HUES64 (cell line): Measurements from ENCODE around the gene COL25A1.

Experiments used
- H3K27ac ChIP-seq: 2 replicates; pipeline ENCODE4 v1.7.0; 2013; ENCODE audit warnings: low read depth, low read length, inconsistent platforms
- H3K27me3 ChIP-seq: 2 replicates; pipeline ENCODE4 v1.6.1; 2013; ENCODE audit warnings: mild to moderate bottlenecking, low read length; ENCODE audit not compliant: insufficient read depth
- H3K36me3 ChIP-seq: 2 replicates; pipeline ENCODE4 v1.6.1; 2013; ENCODE audit warnings: mild to moderate bottlenecking, low read length; ENCODE audit not compliant: insufficient read depth
- H3K4me1 ChIP-seq: 2 replicates; pipeline ENCODE4 v1.6.1; 2013; ENCODE audit warnings: mild to moderate bottlenecking, low read length, moderate library complexity; ENCODE audit not compliant: insufficient read depth
- H3K4me3 ChIP-seq: 2 replicates; pipeline ENCODE4 v1.5.1; 2013; ENCODE audit warnings: mild to moderate bottlenecking, low read length, moderate library complexity
- H3K9ac ChIP-seq: 2 replicates; pipeline ENCODE4 v1.6.1; 2013; ENCODE audit warnings: mild to moderate bottlenecking, low read depth, low read length
- H3K9me3 ChIP-seq: 2 replicates; pipeline ENCODE4 v1.6.1; 2013; ENCODE audit warnings: low read depth, low read length; ENCODE audit not compliant: insufficient read depth
- WGBS: fragments of 150-250, 120-280 bp; methylation state at CpG from one replicate; pipeline ENCODE4 v1.1.7; 2013; ENCODE audit warnings: missing lambda C conversion rate; 5-methylcytosine and 5-hydroxymethylcytosine counted together

Gene COL25A1

DNA sequence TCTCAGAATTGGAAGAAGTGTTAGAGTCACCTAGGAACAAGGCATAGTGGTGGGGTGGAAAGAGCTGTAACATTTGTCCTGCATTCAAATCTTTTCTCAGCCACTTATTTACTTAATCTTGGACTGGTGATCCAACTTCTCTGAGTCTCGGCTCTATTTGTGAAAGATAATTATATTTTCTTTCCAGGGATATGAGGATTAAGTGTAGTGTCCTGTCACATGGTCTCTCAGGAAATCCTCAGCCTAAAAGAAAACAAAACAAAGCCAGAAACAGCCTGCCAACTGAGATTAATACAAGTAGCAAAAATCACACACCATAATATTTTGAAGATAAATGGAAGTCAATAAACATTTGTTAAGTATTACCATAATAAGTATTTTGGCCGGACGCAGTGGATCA lies 506.3 kb downstream of the COL25A1 start:
- Histone ChIP-seq H3K4me1 (no peaks in the 10 kb centered on the region), H3K27me3 (no peaks in the 10 kb centered on the region), H3K36me3 (no peaks in the 10 kb centered on the region), H3K9me3 (no peaks in the 10 kb centered on the region), H3K4me3 (no peak overlapping the region), H3K27ac (no peak overlapping the region), H3K9ac (no peak overlapping the region)
- 100% methylated on average over 2 of the region's 3 CpGs for WGBS

GRCh38 chr4:108795733-108796132 lies 506.7 kb downstream of the COL25A1 start:
- no peak overlapping the region for H3K4me3 ChIP-seq
- H3K9ac ChIP-seq: no peak overlapping the region
- no peaks in the 10 kb centered on the region for H3K27me3 ChIP-seq

GRCh38 chr4:108794136-108794535 lies 508.3 kb downstream of the COL25A1 start:
- 100% methylated on average over 1 of the region's 1 CpG for WGBS
- H3K27me3 ChIP-seq: no peaks in the 10 kb centered on the region

More at GRCh38 chr4:108795733-108796132, 506.7 kb downstream of the COL25A1 start:
- Histone ChIP-seq H3K9me3 (no peaks in the 10 kb centered on the region), H3K27ac (no peak overlapping the region), H3K4me1 (no peaks in the 10 kb centered on the region), H3K36me3 (no peaks in the 10 kb centered on the region)

DNA sequence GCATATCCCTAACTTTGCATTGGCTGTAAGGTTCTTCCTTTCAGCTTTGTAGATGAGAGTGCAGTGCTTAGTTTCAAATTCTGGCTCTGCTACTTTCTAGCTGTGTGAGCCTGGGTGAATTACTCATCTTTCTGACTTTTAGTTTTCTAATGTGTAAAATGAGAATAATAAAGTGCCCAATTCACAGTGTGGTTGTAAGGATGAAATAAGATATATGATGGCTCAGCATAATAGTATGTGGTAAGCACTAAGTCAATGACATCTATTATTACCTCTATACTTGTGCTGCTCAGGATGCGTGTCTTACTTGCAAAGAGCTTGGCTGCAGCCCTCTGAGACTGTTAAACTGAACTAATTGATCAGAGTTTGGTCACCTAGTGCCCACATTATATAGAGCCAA lies 509.0 kb downstream of the COL25A1 start:
- WGBS: 97% methylated on average over 1 of the region's 1 CpG
- Histone ChIP-seq H3K9ac (no peak overlapping the region), H3K9me3 (no peaks in the 10 kb centered on the region), H3K36me3 (no peaks in the 10 kb centered on the region), H3K4me1 (no peaks in the 10 kb centered on the region), H3K4me3 (no peak overlapping the region), H3K27ac (no peak overlapping the region), H3K27me3 (no peaks in the 10 kb centered on the region)

More at GRCh38 chr4:108794136-108794535, 508.3 kb downstream of the COL25A1 start:
- no peak overlapping the region for H3K9ac ChIP-seq
- H3K9me3 ChIP-seq: no peaks in the 10 kb centered on the region
- no peaks in the 10 kb centered on the region for H3K4me1 ChIP-seq
- no peak overlapping the region for H3K4me3 ChIP-seq
- no peaks in the 10 kb centered on the region for H3K36me3 ChIP-seq
- H3K27ac ChIP-seq: no peak overlapping the region

GRCh38 chr4:108788731-108789130 lies 513.7 kb downstream of the COL25A1 start:
- H3K36me3 ChIP-seq: no peaks in the 10 kb centered on the region
- no peaks in the 10 kb centered on the region for H3K4me1 ChIP-seq
- H3K9ac ChIP-seq: no peak overlapping the region
- H3K27ac ChIP-seq: no peak overlapping the region
- H3K9me3 ChIP-seq: no peaks in the 10 kb centered on the region
- 97% methylated on average over 9 of the region's 9 CpGs for WGBS
- no peaks in the 10 kb centered on the region for H3K27me3 ChIP-seq
- no peak overlapping the region for H3K4me3 ChIP-seq

DNA sequence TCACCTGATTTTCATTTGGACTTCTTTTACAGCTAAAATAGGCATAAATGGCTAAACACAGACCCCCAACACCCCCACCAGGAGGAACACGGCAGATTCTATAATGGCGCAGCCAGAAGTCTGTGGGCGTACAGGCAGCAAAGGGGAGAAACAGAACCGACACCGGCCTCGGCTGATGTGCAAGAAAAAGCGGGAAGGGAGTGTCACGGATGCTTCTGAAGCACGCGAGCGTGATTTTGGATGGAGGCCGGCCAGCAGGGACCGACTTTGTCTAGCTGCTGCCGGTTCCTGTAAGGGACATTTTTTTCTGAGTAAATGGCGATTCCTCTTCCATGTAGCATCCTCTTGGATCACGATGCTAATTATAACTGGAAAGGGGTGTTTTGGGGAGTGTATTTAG lies 514.7 kb downstream of the COL25A1 start:
- Histone ChIP-seq H3K27ac (no peak overlapping the region), H3K9ac (no peak overlapping the region)
- WGBS: 96% methylated on average over 16 of the region's 16 CpGs

GRCh38 chr4:108787106-108787505 lies 515.4 kb downstream of the COL25A1 start:
- no peaks in the 10 kb centered on the region for H3K9me3 ChIP-seq
- WGBS: 91% methylated on average over 14 of the region's 14 CpGs
- no peaks in the 10 kb centered on the region for H3K36me3 ChIP-seq
- H3K27ac ChIP-seq: no peak overlapping the region
- no peak overlapping the region for H3K9ac ChIP-seq
- no peaks in the 10 kb centered on the region for H3K27me3 ChIP-seq
- H3K4me3 ChIP-seq: no peak overlapping the region
- H3K4me1 ChIP-seq: no peaks in the 10 kb centered on the region

More for the DNA sequence above, 514.7 kb downstream of the COL25A1 start:
- H3K27me3 ChIP-seq: no peaks in the 10 kb centered on the region
- no peak overlapping the region for H3K4me3 ChIP-seq
- no peaks in the 10 kb centered on the region for H3K9me3 ChIP-seq
- no peaks in the 10 kb centered on the region for H3K36me3 ChIP-seq
- no peaks in the 10 kb centered on the region for H3K4me1 ChIP-seq

DNA sequence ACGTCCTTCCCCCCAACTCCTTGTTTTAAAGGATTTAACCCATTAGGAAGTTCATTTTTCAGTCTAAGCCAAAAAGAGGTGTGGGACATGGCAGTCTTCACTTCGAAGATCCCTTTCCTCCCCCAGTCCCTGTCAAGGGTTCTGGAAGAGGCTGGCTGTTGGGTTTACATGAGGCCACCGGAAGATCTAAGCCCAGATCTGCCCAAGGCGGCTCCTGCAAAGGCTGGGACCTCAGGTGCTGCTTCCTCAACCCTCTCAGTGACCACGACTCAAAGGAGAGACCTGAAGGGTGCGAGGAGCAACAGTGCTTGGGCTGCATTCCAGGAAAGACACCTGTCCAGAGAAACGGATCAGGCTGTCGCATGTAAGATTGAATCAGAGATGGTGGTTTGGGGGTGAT lies 516.1 kb downstream of the COL25A1 start:
- H3K4me3 ChIP-seq: no peak overlapping the region
- no peaks in the 10 kb centered on the region for H3K4me1 ChIP-seq
- 92% methylated on average over 8 of the region's 8 CpGs for WGBS
- H3K9ac ChIP-seq: no peak overlapping the region
- H3K27ac ChIP-seq: no peak overlapping the region
- no peaks in the 10 kb centered on the region for H3K9me3 ChIP-seq
- no peaks in the 10 kb centered on the region for H3K27me3 ChIP-seq
- no peaks in the 10 kb centered on the region for H3K36me3 ChIP-seq

- no CpG with 5 or more reads among the region's 3 CpGs for WGBS
- Histone ChIP-seq H3K9me3 (no peaks in the 10 kb centered on the region), H3K9ac (no peak overlapping the region), H3K27me3 (no peaks in the 10 kb centered on the region), H3K4me1 (no peaks in the 10 kb centered on the region), H3K4me3 (no peak overlapping the region), H3K36me3 (no peaks in the 10 kb centered on the region), H3K27ac (no peak overlapping the region)
These were observed 518.6 kb downstream of the COL25A1 start for GRCh38 chr4:108783665-108784463.

DNA sequence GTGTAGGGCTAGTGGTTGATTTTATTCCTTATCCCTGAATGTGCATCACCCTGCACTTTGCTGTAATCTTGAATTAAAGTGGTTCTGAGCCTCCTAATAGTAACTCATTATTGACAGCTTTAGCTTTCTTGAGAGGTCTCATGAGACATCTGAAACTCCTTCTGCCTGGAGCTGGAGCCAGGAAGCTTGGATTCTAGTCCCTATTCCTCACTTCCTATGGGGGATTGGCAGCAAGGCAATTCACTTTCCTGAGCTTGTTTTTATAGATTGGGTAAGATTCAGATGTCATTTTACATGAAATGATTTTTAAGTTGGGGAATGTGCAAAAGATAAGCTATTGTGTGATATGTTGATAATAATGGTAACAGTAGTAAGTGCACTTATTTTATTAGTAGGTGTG lies 522.5 kb downstream of the COL25A1 start:
- no peaks in the 10 kb centered on the region for H3K36me3 ChIP-seq
- H3K9ac ChIP-seq: no peak overlapping the region
- no peaks in the 10 kb centered on the region for H3K4me1 ChIP-seq
- no peak overlapping the region for H3K27ac ChIP-seq
- no peak overlapping the region for H3K4me3 ChIP-seq
- H3K9me3 ChIP-seq: no peaks in the 10 kb centered on the region
- H3K27me3 ChIP-seq: no peaks in the 10 kb centered on the region

DNA sequence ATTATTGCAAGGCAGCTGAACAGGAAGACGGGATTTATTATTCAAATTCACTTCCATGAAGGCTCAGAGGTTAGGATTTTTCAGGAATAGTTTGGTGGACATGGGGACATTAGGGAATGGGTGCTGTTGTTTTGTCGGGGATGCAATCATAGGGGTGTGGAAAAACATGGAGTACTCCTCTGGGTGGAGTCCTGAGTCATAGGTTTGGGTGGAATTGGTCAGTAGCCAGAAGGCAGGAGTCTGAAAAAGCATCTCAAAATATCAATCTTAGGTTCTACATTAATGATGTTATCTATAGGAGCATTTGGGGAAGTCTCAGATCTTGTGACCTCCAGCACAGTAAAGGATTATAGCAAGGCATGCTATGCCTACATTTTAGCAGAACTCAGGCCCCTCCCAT lies 525.1 kb downstream of the COL25A1 start:
- no peaks in the 10 kb centered on the region for H3K9me3 ChIP-seq
- no peak overlapping the region for H3K9ac ChIP-seq
- WGBS: 94% methylated on average over 2 of the region's 2 CpGs
- no peaks in the 10 kb centered on the region for H3K27me3 ChIP-seq
- H3K4me1 ChIP-seq: no peaks in the 10 kb centered on the region
- H3K4me3 ChIP-seq: no peak overlapping the region
- no peak overlapping the region for H3K27ac ChIP-seq
- H3K36me3 ChIP-seq: no peaks in the 10 kb centered on the region

- Histone ChIP-seq H3K27ac (no peak overlapping the region), H3K27me3 (no peaks in the 10 kb centered on the region)
These were observed 526.5 kb downstream of the COL25A1 start for GRCh38 chr4:108775921-108776320.

More at GRCh38 chr4:108775921-108776320, 526.5 kb downstream of the COL25A1 start:
- H3K4me3 ChIP-seq: no peak overlapping the region
- 90% methylated on average over 5 of the region's 5 CpGs for WGBS
- no peak overlapping the region for H3K9ac ChIP-seq
- H3K36me3 ChIP-seq: no peaks in the 10 kb centered on the region
- no peaks in the 10 kb centered on the region for H3K9me3 ChIP-seq
- H3K4me1 ChIP-seq: no peaks in the 10 kb centered on the region
